ENCODE measurements around the gene ASCL1.

- TF ChIP-seq EZH2 (IDR thresholded peaks at IDR 0.05; ENCODE audit: low read depth) = no peak
- no peak for TF ChIP-seq CTCF (conservative IDR thresholded peaks at IDR 0.05)
Observed at GRCh38 chr12:102958073-102958829, 777 bp downstream of the ASCL1 start.

All from PC-9 (cell line).